Epithelial cell of proximal tubule (primary cell): Measurements from ENCODE around the gene ATG10. TPM values are rescaled to one million over a fixed set of nuclear protein-coding genes. Genes with fewer than 3 reads are reported as not detected.

Source experiments
- DNase-seq: peaks from one replicate; pipeline ENCODE4 v3.0.0-alpha.2; 2011; ENCODE audit warnings: low read depth
- H3K4me3 ChIP-seq: 2 replicates; pipeline ENCODE4 v1.5.1; 2011; ENCODE audit warnings: low read depth, mild to moderate bottlenecking, low read length
- total RNA-seq: library from RNA; depleted of rRNA; stranded (reverse); fragments of >200 nt; gene quantifications from 2 replicates; pipeline ENCODE4 v1.2.3, GENCODE V29; 2015
- TF ChIP-seq, protein P1 (sequence below): conservative IDR thresholded peaks from 2 replicates; pipeline ENCODE4 v1.5.1; 2012; ENCODE audit warnings: low read depth, mild to moderate bottlenecking, low read length

ATG10 gene
- total RNA-seq, 1 donor from 2014 or later = 20.9 TPM

DNA sequence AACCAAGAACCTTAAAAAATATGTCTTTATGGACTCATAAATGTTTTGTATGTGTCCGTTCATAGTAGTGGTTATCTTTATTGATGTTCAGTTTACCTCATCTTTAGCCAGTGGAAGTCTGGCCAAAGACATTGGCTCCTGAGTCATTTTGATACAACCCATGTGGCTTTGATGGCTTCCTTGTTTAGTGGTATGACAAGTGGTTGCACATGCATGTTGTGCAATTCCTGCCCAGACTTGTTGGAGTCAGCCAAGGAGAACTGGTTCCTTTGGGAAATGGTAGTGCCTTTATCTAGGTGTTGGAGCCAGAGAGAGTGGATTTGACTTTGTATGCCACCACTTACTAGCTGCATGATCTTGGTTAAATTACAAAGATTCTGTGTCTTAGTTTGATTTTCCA, 212.0 kb downstream of the ATG10 start:
- DNase-seq = peak; percentile 42
- TF ChIP-seq, protein P1, sequence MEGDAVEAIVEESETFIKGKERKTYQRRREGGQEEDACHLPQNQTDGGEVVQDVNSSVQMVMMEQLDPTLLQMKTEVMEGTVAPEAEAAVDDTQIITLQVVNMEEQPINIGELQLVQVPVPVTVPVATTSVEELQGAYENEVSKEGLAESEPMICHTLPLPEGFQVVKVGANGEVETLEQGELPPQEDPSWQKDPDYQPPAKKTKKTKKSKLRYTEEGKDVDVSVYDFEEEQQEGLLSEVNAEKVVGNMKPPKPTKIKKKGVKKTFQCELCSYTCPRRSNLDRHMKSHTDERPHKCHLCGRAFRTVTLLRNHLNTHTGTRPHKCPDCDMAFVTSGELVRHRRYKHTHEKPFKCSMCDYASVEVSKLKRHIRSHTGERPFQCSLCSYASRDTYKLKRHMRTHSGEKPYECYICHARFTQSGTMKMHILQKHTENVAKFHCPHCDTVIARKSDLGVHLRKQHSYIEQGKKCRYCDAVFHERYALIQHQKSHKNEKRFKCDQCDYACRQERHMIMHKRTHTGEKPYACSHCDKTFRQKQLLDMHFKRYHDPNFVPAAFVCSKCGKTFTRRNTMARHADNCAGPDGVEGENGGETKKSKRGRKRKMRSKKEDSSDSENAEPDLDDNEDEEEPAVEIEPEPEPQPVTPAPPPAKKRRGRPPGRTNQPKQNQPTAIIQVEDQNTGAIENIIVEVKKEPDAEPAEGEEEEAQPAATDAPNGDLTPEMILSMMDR = no peak
- H3K4me3 ChIP-seq = no peak overlapping the region

DNA sequence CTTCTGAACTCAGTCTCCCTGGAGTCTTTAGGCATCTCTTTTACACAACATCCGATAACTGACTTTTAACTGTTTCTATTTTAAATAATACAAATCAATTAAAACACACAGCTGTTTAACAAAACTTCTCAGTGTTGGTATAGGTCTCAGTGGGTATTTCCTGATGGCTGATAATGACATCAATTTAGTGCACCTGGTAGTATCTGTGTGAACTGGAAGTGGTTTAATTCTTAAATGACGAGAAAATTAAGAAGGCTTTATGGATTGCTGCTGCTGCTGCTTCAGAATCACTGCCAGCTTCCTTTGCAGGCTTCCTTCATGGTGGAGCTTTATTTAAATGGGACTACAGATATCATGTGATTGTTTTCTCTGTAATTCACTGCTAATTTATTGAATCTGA, 214.0 kb downstream of the ATG10 start:
- TF ChIP-seq, protein P1 = no peak
- no peak for DNase-seq

DNA sequence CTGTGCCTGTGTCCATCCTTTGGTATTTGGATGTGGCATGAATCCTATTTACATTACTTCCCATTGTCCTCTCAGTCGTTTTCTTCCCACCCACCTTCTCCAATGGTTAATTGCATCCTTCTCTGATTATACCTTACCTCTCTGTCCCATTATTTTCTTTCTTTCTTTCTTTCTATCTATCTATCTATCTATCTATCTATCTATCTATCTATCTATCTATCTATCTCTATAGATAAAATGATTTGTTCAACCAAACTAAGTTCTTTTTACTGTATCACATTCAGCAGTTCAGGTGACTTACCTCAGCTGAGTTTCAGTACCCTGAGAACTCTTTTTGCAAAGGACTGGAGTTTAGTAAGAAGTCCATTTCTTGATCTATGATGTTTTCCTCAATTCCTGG, 225.7 kb downstream of the ATG10 start:
- DNase-seq = no peak
- H3K4me3 ChIP-seq = no peak overlapping the region
- TF ChIP-seq, protein P1 = no peak

More for the DNA sequence above, 214.0 kb downstream of the ATG10 start:
- H3K4me3 ChIP-seq = no peak overlapping the region

DNA sequence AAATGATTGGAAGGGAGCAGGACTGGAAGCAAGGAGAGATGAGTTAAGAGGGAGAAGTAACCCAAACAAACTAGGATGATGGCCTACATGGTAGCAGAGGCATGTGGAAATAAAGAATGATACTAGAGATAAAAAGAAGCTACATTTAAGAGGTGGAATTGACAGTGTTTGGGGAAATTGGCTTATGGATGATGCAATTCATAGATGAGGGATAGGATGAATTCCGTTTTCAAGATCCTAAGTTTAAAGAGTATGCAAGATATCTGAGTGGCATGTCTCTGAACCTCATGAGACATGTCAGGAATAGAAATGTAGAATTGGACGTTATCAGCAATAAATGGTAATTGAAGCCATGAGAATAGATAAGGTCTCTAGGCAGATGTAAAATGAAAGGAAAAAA, 232.7 kb downstream of the ATG10 start:
- TF ChIP-seq, protein P1 = no peak
- H3K4me3 ChIP-seq = no peak overlapping the region
- DNase-seq = no peak

DNA sequence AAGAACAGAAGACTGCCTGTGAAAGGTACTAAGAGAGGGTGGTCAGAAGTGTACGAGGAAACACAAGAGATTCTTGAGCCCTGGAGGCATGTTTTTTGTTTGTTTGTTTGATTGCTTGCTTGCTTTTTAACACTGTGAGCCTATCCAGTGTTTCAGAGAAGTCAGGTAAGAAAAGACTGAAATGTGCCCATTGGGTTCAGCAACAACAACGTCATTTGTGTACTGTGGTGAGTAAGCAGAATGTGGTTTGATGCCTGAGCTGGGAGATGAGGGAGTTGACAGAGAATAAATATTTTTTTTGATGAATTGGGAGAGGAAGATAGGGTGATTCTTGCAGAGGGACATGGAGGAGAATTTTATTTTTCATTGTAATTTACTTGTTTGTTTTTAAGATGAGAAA, 233.2 kb downstream of the ATG10 start:
- TF ChIP-seq, protein P1 = no peak
- DNase-seq = no peak
- H3K4me3 ChIP-seq = no peak overlapping the region

DNA sequence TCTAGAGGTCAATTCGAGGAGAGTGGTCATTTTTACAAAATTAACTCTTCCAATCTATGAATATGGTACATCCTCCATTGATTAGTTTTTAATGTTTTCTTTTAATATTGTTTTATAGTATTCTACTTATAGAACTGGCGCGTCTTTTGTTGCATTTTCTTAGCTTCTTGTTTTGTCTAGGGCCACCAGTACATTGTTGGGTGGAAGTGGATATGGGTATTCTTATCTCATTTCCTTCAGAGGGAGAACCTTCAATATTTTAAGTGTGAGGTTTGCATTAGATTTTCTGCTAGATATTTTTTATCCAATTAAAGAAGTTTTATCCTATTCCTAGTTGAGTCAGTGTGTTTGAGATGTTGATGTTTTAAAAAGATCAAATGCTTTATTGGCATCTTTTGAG, 236.5 kb downstream of the ATG10 start:
- TF ChIP-seq, protein P1 = no peak
- no peak overlapping the region for H3K4me3 ChIP-seq
- no peak for DNase-seq

DNA sequence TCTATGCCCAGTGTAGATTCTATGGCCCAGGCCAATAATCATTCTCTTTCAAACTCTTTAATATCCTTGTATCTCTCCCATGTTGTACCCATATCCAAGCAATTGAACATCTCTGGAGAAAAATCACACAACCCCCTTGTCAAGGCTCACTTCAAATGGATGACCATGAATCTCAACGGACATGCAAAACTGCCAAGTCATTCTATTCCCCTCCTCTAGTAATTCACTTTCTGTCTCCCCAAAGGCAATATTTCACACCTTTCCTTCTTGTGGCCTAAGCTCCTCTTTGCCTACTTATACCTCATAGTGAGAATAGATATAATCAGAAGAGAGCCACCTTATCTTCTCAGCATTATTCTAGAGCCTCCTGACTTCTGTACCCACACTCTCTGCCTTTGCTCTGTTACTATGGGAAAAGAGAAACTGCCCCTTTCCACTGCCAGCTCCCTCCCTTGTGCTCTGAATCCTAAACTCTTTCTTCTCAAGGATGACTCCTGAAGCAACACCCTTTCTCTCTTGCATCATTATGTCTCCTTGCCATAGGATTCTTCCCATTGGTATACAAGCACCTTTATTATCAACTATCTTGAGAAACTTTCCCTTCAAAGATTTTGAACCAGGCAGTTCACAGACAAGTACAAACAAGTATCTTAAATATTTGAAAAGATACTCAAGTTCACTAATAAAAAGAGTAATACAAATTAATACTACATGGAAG, 240.2 kb downstream of the ATG10 start:
- TF ChIP-seq, protein P1 = no peak
- no peak for DNase-seq
- no peak overlapping the region for H3K4me3 ChIP-seq
